GM23338 (cell line): ENCODE results near the gene HOXC5. TPM values are rescaled to one million over a fixed set of nuclear protein-coding genes. Genes with fewer than 3 reads are reported as not detected.

Experiments
- ATAC-seq: fragments of 200-7000 bp; cut with Tn5 transposase; 3 replicates; pipeline ENCODE4 v1.9.1; 2020
- DNase-seq: peaks from one replicate; pipeline ENCODE4 v3.0.0-alpha.2; 2015; ENCODE audit warnings: low spot score
- H2AFZ ChIP-seq: fragments of 200-600 bp; sonication (generic); 2 replicates; pipeline ENCODE4 v1.8.0; 2016; ENCODE audit warnings: antibody characterized with exemption, mild to moderate bottlenecking, moderate library complexity
- H3F3A ChIP-seq: fragments of 200-600 bp; sonication (generic); replicated peaks from 2 replicates; pipeline ENCODE4 v1.8.0; 2017; ENCODE audit warnings: antibody characterized with exemption, mixed run types, low read depth
- H3K27ac ChIP-seq: fragments of 200-600 bp; sonication (generic); 2 replicates; pipeline ENCODE4 v1.6.1; 2016; ENCODE audit warnings: low read depth
- H3K27me3 ChIP-seq: fragments of 200-600 bp; sonication (generic); 2 replicates; pipeline ENCODE4 v1.8.0; 2016; ENCODE audit warnings: mild to moderate bottlenecking, mixed run types, moderate library complexity; ENCODE audit not compliant: insufficient read depth
- H3K36me3 ChIP-seq: fragments of 200-600 bp; sonication (generic); 2 replicates; pipeline ENCODE4 v1.8.0; 2016; ENCODE audit warnings: mild to moderate bottlenecking; ENCODE audit not compliant: insufficient read depth
- H3K4me1 ChIP-seq: fragments of 200-600 bp; sonication (generic); 2 replicates; pipeline ENCODE4 v1.8.0; 2016; ENCODE audit warnings: mild to moderate bottlenecking, moderate library complexity; ENCODE audit not compliant: insufficient read depth
- H3K4me2 ChIP-seq: fragments of 200-600 bp; sonication (generic); 2 replicates; pipeline ENCODE4 v1.7.1; 2017; ENCODE audit warnings: mixed run types
- H3K4me3 ChIP-seq: fragments of 200-600 bp; sonication (generic); 2 replicates; pipeline ENCODE4 v1.6.1; 2016; ENCODE audit warnings: mixed run types
- H3K79me2 ChIP-seq: fragments of 200-600 bp; sonication (generic); replicated peaks from 2 replicates; pipeline ENCODE4 v1.8.0; 2017; ENCODE audit warnings: mild to moderate bottlenecking; ENCODE audit not compliant: insufficient read depth
- H3K9me2 ChIP-seq: fragments of 200-600 bp; sonication (generic); 2 replicates; pipeline ENCODE4 v1.8.0; 2017; ENCODE audit not compliant: insufficient read depth
- H4K20me1 ChIP-seq: fragments of 200-600 bp; sonication (generic); replicated peaks from 2 replicates; pipeline ENCODE4 v1.8.0; 2017; ENCODE audit warnings: mild to moderate bottlenecking; ENCODE audit not compliant: insufficient read depth
- H3K27ac Mint-ChIP-seq: 2 replicates; pipeline ENCODE4 v1.8.0; 2020; ENCODE audit warnings: inconsistent platforms, mild to moderate bottlenecking, moderate library complexity, mixed read lengths
- H3K27me3 Mint-ChIP-seq: 3 replicates; pipeline ENCODE4 v1.8.0; 2022; ENCODE audit warnings: low read depth, mild to moderate bottlenecking, moderate library complexity, mixed read lengths, inconsistent platforms; ENCODE audit not compliant: insufficient read depth, poor library complexity
- H3K36me3 Mint-ChIP-seq: 3 replicates; pipeline ENCODE4 v1.8.0; 2021; ENCODE audit warnings: low read depth, mild to moderate bottlenecking, inconsistent platforms, moderate library complexity, mixed read lengths
- H3K4me1 Mint-ChIP-seq: 3 replicates; pipeline ENCODE4 v1.8.0; 2020; ENCODE audit warnings: mild to moderate bottlenecking, inconsistent platforms, mixed read lengths
- H3K4me3 Mint-ChIP-seq: 3 replicates; pipeline ENCODE4 v1.8.0; 2021; ENCODE audit warnings: moderate library complexity, mild to moderate bottlenecking, inconsistent platforms, mixed read lengths
- H3K9me3 Mint-ChIP-seq: 3 replicates; pipeline ENCODE4 v1.8.0; 2020; ENCODE audit warnings: moderate library complexity, mild to moderate bottlenecking, inconsistent platforms, mixed read lengths
- EZH2 ChIP-seq: fragments of 200-600 bp; sonication (generic); IDR thresholded peaks from one replicate; pipeline ENCODE4 v1.8.0; 2017; ENCODE audit warnings: antibody characterized with exemption, mild to moderate bottlenecking, low read depth; ENCODE audit not compliant: unreplicated experiment
- EZH2phosphoT487 ChIP-seq: fragments of 200-600 bp; sonication (generic); IDR thresholded peaks from one replicate; pipeline ENCODE4 v1.8.1; 2018; ENCODE audit warnings: antibody characterized with exemption; ENCODE audit not compliant: unreplicated experiment
- STAT1 ChIP-seq: IDR thresholded peaks from one replicate; pipeline ENCODE4 v1.6.1; 2016; ENCODE audit warnings: antibody characterized with exemption; ENCODE audit not compliant: unreplicated experiment
- ZNF114 ChIP-seq: fragments of 250-450 bp; sonication (Bioruptor Pico); IDR thresholded peaks from 2 replicates; pipeline ENCODE4 v1.5.0; 2020; ENCODE audit warnings: mild to moderate bottlenecking, moderate library complexity
- ZNF331 ChIP-seq: fragments of 250-450 bp; sonication (Bioruptor Pico); IDR thresholded peaks from 2 replicates; pipeline ENCODE4 v1.5.0; 2020; ENCODE audit warnings: low read depth, mild to moderate bottlenecking, moderate library complexity
- polyA plus RNA-seq: library from polyadenylated mRNA; unstranded; fragments of >200 nt; fragmentation: Nextera tagmentation; extraction: Ambion mirVana; gene quantifications from 2 replicates; pipeline ENCODE4 v1.2.1, GENCODE V29; 2016
- total RNA-seq: library from RNA; depleted of rRNA; stranded (reverse); fragments of >200 nt; shearing (Covaris generic); gene quantifications from 2 replicates; pipeline ENCODE4 v1.2.3, GENCODE V29; 2014
- TF ChIP-seq, protein P1 (sequence below): fragments of 250-450 bp; sonication (Bioruptor Pico); IDR thresholded peaks from 2 replicates; pipeline ENCODE4 v1.5.0; 2020; ENCODE audit warnings: mild to moderate bottlenecking, moderate library complexity

The HOXC5 gene
- total and polyA plus RNA-seq, 2 experiments from 2014 or later: not detected

DNA sequence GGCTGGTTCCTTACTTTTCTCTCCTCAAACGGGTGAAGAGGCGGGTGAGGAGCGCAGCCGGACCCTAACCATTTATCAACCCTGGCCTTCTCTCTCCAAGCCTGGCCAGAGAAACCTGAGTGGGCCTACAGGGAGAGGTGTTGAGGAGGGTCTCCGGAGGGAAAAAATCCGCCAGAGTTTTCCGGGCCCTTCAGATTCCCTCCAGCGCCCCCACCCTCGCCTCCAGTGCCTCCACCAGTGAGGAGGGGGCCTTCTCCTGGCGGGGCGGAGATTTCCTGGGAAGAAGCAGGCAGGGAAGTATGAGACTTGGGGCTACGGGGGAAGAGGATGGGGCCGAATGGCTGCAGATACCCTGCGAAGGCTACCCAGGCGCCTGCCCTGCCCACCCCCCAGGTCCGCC lies 1.4 kb upstream of the HOXC5 start:
- Histone ChIP-seq H3K27ac (no peak overlapping the region), H3K36me3 (no peaks in the 10 kb centered on the region), H3K4me1 (peaks cover 34% of the 10 kb centered on the region), H3K9me2 (no peaks in the 10 kb centered on the region), H3K79me2 (no peaks in the 10 kb centered on the region), H4K20me1 (peaks cover 36% of the 10 kb centered on the region), H3K4me3 (no peak overlapping the region), H3K4me2 (no peak overlapping the region), H3F3A (peaks cover 32% of the 10 kb centered on the region; the same call in 1 of the 2 replicates), H2AFZ (no peak overlapping the region), H3K27me3 (peaks cover 100% of the 10 kb centered on the region)
- ATAC-seq (no peak), DNase-seq (no peak)
- Mint-ChIP-seq H3K27ac (no peak overlapping the region), H3K36me3 (no peaks in the 10 kb centered on the region; the same call in 2 of the 3 replicates), H3K4me3 (no peak overlapping the region), H3K4me1 (peaks cover 26% of the 10 kb centered on the region), H3K9me3 (peaks cover 6% of the 10 kb centered on the region), H3K27me3 (peaks cover 96% of the 10 kb centered on the region)
- TF ChIP-seq EZH2: peak; percentile 53
- TF ChIP-seq ZNF114 (CRISPR knock-in tag): no peak

DNA sequence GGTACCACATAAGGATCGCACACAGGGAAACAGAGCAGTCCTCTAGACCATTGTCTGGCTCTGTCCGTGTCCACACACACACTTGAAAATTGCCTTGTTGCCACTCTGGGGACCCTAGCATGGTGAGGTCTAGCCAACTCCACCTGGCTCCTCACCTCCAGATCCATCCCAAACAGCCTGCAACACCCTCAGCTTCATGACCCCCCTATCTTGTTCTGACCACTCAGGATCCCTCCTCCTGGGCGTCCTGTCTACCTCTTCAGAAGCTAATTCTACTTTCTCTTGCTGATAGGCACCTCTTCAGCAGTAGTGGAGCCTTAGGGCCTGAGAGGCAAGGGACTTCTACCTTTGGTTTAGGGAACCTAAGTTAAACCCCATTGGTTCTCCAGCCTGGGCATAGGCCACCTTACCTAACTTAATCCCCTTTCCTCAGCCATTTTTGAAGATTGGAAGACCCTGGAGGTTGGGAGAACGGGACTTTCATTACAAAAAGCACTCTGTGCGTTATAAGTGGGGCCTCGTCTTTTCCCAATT lies 697 bp upstream of the HOXC5 start:
- Histone ChIP-seq H3K4me1 (peaks cover 33% of the 10 kb centered on the region), H3K4me2 (no peak overlapping the region), H3K9me2 (no peaks in the 10 kb centered on the region), H3F3A (peaks cover 31% of the 10 kb centered on the region; the same call in 1 of the 2 replicates), H2AFZ (no peak overlapping the region), H3K79me2 (no peaks in the 10 kb centered on the region), H3K4me3 (no peak overlapping the region), H3K27ac (no peak overlapping the region), H3K27me3 (peaks cover 100% of the 10 kb centered on the region), H3K36me3 (no peaks in the 10 kb centered on the region), H4K20me1 (peaks cover 32% of the 10 kb centered on the region)
- Mint-ChIP-seq H3K27ac (no peak overlapping the region), H3K36me3 (no peaks in the 10 kb centered on the region; the same call in 2 of the 3 replicates), H3K4me3 (no peak overlapping the region), H3K9me3 (peaks cover 6% of the 10 kb centered on the region), H3K4me1 (peaks cover 24% of the 10 kb centered on the region), H3K27me3 (peaks cover 96% of the 10 kb centered on the region)
- TF ChIP-seq EZH2: peak; percentile 46
- TF ChIP-seq STAT1: no peak
- DNase-seq (no peak), ATAC-seq (no peak)

DNA sequence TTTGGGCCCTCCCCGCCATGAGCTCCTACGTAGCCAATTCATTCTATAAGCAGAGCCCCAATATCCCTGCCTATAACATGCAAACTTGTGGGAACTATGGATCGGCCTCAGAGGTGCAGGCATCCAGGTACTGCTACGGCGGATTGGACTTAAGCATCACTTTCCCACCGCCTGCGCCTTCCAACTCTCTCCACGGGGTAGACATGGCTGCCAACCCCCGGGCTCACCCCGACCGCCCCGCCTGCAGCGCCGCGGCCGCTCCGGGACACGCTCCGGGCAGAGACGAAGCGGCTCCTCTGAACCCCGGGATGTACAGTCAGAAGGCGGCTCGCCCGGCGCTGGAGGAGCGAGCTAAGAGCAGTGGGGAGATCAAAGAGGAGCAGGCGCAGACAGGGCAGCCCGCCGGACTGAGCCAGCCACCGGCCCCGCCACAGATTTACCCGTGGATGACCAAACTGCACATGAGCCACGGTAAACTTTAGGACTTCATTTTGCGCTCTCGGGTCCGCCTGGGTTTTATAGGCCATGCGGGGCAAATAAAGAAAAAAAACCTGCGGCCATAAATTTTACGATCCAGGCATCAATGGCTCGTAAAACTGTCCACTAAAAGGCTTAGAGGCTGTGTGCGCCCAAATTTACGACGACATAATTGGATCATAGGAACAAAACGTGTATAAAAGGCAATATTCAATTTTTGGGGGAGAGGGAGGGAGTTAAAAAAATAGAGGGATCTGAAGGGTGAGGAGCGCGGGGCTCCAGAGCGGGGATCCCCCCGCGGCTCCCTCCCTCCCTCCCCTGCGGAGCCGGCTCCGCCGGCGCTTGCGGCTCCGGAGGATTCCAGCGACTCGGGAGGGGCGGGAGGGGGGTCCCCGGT lies 493 bp downstream of the HOXC5 start:
- Mint-ChIP-seq H3K27ac (no peak overlapping the region), H3K4me3 (peak overlapping the region; percentile 19; the same call in 1 of the 3 replicates), H3K36me3 (no peaks in the 10 kb centered on the region; the same call in 2 of the 3 replicates), H3K27me3 (peaks cover 96% of the 10 kb centered on the region), H3K9me3 (peaks cover 6% of the 10 kb centered on the region), H3K4me1 (peaks cover 23% of the 10 kb centered on the region)
- DNase-seq (peak; percentile 47), ATAC-seq (peak; percentile 15)
- TF ChIP-seq EZH2phosphoT487 (peak; percentile 92), STAT1 (no peak), ZNF114 (CRISPR knock-in tag) (no peak), EZH2 (peak; percentile 98), ZNF331 (CRISPR knock-in tag) (no peak)
- TF ChIP-seq, protein P1, sequence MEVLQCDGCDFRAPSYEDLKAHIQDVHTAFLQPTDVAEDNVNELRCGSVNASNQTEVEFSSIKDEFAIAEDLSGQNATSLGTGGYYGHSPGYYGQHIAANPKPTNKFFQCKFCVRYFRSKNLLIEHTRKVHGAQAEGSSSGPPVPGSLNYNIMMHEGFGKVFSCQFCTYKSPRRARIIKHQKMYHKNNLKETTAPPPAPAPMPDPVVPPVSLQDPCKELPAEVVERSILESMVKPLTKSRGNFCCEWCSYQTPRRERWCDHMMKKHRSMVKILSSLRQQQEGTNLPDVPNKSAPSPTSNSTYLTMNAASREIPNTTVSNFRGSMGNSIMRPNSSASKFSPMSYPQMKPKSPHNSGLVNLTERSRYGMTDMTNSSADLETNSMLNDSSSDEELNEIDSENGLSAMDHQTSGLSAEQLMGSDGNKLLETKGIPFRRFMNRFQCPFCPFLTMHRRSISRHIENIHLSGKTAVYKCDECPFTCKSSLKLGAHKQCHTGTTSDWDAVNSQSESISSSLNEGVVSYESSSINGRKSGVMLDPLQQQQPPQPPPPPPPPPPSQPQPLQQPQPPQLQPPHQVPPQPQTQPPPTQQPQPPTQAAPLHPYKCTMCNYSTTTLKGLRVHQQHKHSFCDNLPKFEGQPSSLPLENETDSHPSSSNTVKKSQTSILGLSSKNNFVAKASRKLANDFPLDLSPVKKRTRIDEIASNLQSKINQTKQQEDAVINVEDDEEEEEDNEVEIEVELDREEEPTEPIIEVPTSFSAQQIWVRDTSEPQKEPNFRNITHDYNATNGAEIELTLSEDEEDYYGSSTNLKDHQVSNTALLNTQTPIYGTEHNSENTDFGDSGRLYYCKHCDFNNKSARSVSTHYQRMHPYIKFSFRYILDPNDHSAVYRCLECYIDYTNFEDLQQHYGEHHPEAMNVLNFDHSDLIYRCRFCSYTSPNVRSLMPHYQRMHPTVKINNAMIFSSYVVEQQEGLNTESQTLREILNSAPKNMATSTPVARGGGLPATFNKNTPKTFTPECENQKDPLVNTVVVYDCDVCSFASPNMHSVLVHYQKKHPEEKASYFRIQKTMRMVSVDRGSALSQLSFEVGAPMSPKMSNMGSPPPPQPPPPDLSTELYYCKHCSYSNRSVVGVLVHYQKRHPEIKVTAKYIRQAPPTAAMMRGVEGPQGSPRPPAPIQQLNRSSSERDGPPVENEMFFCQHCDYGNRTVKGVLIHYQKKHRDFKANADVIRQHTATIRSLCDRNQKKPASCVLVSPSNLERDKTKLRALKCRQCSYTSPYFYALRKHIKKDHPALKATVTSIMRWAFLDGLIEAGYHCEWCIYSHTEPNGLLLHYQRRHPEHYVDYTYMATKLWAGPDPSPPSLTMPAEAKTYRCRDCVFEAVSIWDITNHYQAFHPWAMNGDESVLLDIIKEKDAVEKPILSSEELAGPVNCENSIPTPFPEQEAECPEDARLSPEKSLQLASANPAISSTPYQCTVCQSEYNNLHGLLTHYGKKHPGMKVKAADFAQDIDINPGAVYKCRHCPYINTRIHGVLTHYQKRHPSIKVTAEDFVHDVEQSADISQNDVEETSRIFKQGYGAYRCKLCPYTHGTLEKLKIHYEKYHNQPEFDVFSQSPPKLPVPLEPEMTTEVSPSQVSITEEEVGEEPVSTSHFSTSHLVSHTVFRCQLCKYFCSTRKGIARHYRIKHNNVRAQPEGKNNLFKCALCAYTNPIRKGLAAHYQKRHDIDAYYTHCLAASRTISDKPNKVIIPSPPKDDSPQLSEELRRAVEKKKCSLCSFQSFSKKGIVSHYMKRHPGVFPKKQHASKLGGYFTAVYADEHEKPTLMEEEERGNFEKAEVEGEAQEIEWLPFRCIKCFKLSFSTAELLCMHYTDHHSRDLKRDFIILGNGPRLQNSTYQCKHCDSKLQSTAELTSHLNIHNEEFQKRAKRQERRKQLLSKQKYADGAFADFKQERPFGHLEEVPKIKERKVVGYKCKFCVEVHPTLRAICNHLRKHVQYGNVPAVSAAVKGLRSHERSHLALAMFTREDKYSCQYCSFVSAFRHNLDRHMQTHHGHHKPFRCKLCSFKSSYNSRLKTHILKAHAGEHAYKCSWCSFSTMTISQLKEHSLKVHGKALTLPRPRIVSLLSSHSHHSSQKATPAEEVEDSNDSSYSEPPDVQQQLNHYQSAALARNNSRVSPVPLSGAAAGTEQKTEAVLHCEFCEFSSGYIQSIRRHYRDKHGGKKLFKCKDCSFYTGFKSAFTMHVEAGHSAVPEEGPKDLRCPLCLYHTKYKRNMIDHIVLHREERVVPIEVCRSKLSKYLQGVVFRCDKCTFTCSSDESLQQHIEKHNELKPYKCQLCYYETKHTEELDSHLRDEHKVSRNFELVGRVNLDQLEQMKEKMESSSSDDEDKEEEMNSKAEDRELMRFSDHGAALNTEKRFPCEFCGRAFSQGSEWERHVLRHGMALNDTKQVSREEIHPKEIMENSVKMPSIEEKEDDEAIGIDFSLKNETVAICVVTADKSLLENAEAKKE (CRISPR knock-in tag): no peak
- no peaks in the 10 kb centered on the region for H3K79me2 ChIP-seq
- H3K36me3 ChIP-seq: no peaks in the 10 kb centered on the region
- H3K27ac ChIP-seq: no peak overlapping the region
- H3K27me3 ChIP-seq: peaks cover 100% of the 10 kb centered on the region
- H4K20me1 ChIP-seq: peaks cover 27% of the 10 kb centered on the region
- peaks cover 25% of the 10 kb centered on the region; the same call in 1 of the 2 replicates for H3F3A ChIP-seq
- H3K9me2 ChIP-seq: no peaks in the 10 kb centered on the region
- H2AFZ ChIP-seq: no peak overlapping the region
- H3K4me1 ChIP-seq: peaks cover 31% of the 10 kb centered on the region
- H3K4me2 ChIP-seq: peak overlapping the region; percentile 43; the same call in 1 of the 2 replicates
- H3K4me3 ChIP-seq: peak overlapping the region; percentile 13
